HG03565 (cell line): ENCODE measurements around the gene TRPV2.

Experiments
- ATAC-seq: cut with Tn5 transposase; IDR thresholded peaks from one replicate; pipeline ENCODE4 v1.9.1; 2021; ENCODE audit warnings: mild to moderate bottlenecking, moderate library complexity; ENCODE audit not compliant: unreplicated experiment

The TRPV2 gene

GRCh38 chr17:16453493-16453851, 38.1 kb downstream of the TRPV2 start:
- no peak for ATAC-seq

GRCh38 chr17:16455997-16456741, 40.8 kb downstream of the TRPV2 start:
- ATAC-seq: no peak

- no peak for ATAC-seq
These were observed 41.5 kb downstream of the TRPV2 start for GRCh38 chr17:16456742-16457316.

GRCh38 chr17:16459271-16459670, 43.9 kb downstream of the TRPV2 start:
- ATAC-seq: no peak

- ATAC-seq: no peak
These were observed 44.6 kb downstream of the TRPV2 start for GRCh38 chr17:16459855-16460550.

GRCh38 chr17:16460796-16461605, 45.6 kb downstream of the TRPV2 start:
- no peak for ATAC-seq

- no peak for ATAC-seq
These were observed 46.2 kb downstream of the TRPV2 start for GRCh38 chr17:16461606-16461866.

- ATAC-seq: no peak
These were observed 46.9 kb downstream of the TRPV2 start for GRCh38 chr17:16462070-16462864.

GRCh38 chr17:16463358-16464302, 48.3 kb downstream of the TRPV2 start:
- ATAC-seq: no peak

- no peak for ATAC-seq
These were observed 49.1 kb downstream of the TRPV2 start for GRCh38 chr17:16464303-16465051.

- no peak for ATAC-seq
These were observed 49.6 kb downstream of the TRPV2 start for GRCh38 chr17:16465052-16465312.

GRCh38 chr17:16465861-16466338, 50.5 kb downstream of the TRPV2 start:
- ATAC-seq: no peak

GRCh38 chr17:16466407-16466806, 51.0 kb downstream of the TRPV2 start:
- ATAC-seq: no peak

GRCh38 chr17:16467044-16467443, 51.7 kb downstream of the TRPV2 start:
- no peak for ATAC-seq

GRCh38 chr17:16467886-16468285, 52.5 kb downstream of the TRPV2 start:
- no peak for ATAC-seq

- no peak for ATAC-seq
These were observed 53.1 kb downstream of the TRPV2 start for GRCh38 chr17:16468428-16468992.

GRCh38 chr17:16470265-16470664, 54.9 kb downstream of the TRPV2 start:
- no peak for ATAC-seq

- ATAC-seq: no peak
These were observed 55.9 kb downstream of the TRPV2 start for GRCh38 chr17:16471295-16471694.

- ATAC-seq: no peak
These were observed 57.2 kb downstream of the TRPV2 start for GRCh38 chr17:16472539-16472938.
